K562 (cell line): ENCODE data around the gene CCNL1. TPM values are rescaled to one million over a fixed set of nuclear protein-coding genes. Genes with fewer than 3 reads are reported as not detected.

Source experiments
- DDX20 ChIP-seq: fragments of 450-650 bp; IDR thresholded peaks from 2 replicates; pipeline ENCODE4 v1.6.1; 2016; ENCODE audit warnings: missing genetic modification characterization, low read depth, mild to moderate bottlenecking, missing compliant biosample characterization, moderate library complexity
- MECOM ChIP-seq: fragments of 250-450 bp; sonication (Bioruptor Pico); IDR thresholded peaks from 2 replicates; pipeline ENCODE4 v1.8.0; 2022; ENCODE audit warnings: inconsistent platforms
- NCOR1 ChIP-seq: fragments of 450-650 bp; IDR thresholded peaks from 2 replicates; pipeline ENCODE4 v1.6.1; 2016; ENCODE audit warnings: mild to moderate bottlenecking, moderate library complexity
- RNF2 ChIP-seq: sonication (generic); IDR thresholded peaks from 2 replicates; pipeline ENCODE4 v1.6.1; 2016
- SMAD1 ChIP-seq: fragments of 150-350 bp; IDR thresholded peaks from 2 replicates; pipeline ENCODE4 v1.6.1; 2014; ENCODE audit warnings: low read length, low read depth; ENCODE audit not compliant: partially characterized antibody
- SOX6 ChIP-seq: fragments of 450-650 bp; IDR thresholded peaks from 2 replicates; pipeline ENCODE4 v1.6.1; 2014; ENCODE audit warnings: mild to moderate bottlenecking
- SREBF1 ChIP-seq: fragments of 150-350 bp; IDR thresholded peaks from 2 replicates; pipeline ENCODE4 v1.6.1; 2014; ENCODE audit warnings: antibody characterized with exemption, low read depth, low read length, borderline replicate concordance
- SRF ChIP-seq, 2 experiments: fragments of 250-450, 450-650 bp in 1 of 2; sonication (Bioruptor Pico) in 1 of 2; sonication (generic) in 1 of 2; formaldehyde crosslinking; IDR thresholded peaks; 2 replicates each; pipeline versions ENCODE4 v1.5.0 to v1.5.1; 2020 to 2022; ENCODE audit warnings: mild to moderate bottlenecking in 1 of 2, missing genetic modification reagents in 1 of 2
- TRIM24 ChIP-seq, 2 experiments: fragments of 450-650 bp; IDR thresholded peaks; 2 replicates each; pipeline ENCODE4 v1.6.1; 2016
- YBX1 ChIP-seq: fragments of 450-650 bp; IDR thresholded peaks from 2 replicates; pipeline ENCODE4 v1.7.1; 2016; ENCODE audit warnings: mild to moderate bottlenecking
- ZKSCAN1 ChIP-seq: fragments of 150-350 bp; IDR thresholded peaks from 2 replicates; pipeline ENCODE4 v1.6.1; 2016; ENCODE audit warnings: low read depth, low read length
- polyA plus RNA-seq, 8 experiments: library from polyadenylated mRNA; depleted of rRNA in 4 of 8; stranded (reverse) in 5 of 8; unstranded in 3 of 8; fragments of >200 nt; fragmentation: Nextera tagmentation in 2 of 8; fragmentation: Illumina TruSeq in 1 of 8; extraction: Ambion mirVana in 2 of 8; extraction: Trizol in 1 of 8; gene quantifications; 2 replicates each; pipeline versions ENCODE4 v1.2.1 to v1.2.3, GENCODE V29; 2011 to 2014; ENCODE audit warnings: inconsistent platforms in 1 of 8, missing spikeins in 1 of 8
- total RNA-seq, 7 experiments: library from RNA; depleted of rRNA in 6 of 7; stranded (reverse); fragments of >200 nt in 6 of 7; fragmentation: Illumina TruSeq in 2 of 7; extraction: Trizol in 2 of 7; gene quantifications; 2 replicates each; pipeline versions ENCODE4 v1.2.1 to v1.2.3, GENCODE V29; 2011 to 2021; ENCODE audit warnings: low replicate concordance in 1 of 7
- TF ChIP-seq, protein P1 (sequence below): fragments of 450-650 bp; IDR thresholded peaks from 2 replicates; pipeline ENCODE4 v1.6.1; 2016; ENCODE audit warnings: mild to moderate bottlenecking, moderate library complexity
- TF ChIP-seq, protein P2 (sequence below), 2 experiments: fragments of 250-450 bp in 1 of 2; fragments of 450-650 bp in 1 of 2; sonication (Bioruptor Pico) in 1 of 2; IDR thresholded peaks; 2 replicates each; pipeline versions ENCODE4 v1.6.1 to v1.8.0; 2016 to 2021; ENCODE audit warnings: mild to moderate bottlenecking in 2 of 2, moderate library complexity in 2 of 2, missing compliant biosample characterization in 1 of 2, missing genetic modification characterization in 1 of 2
- TF ChIP-seq, protein P3 (sequence below), 2 experiments: IDR thresholded peaks; 2 replicates each; pipeline ENCODE4 v1.6.1; 2012; ENCODE audit warnings: improper control_type of control experiment in 2 of 2, low read depth in 2 of 2, low read length in 2 of 2, borderline replicate concordance in 1 of 2

CCNL1 gene
- total and polyA plus RNA-seq, 9 of the 15 experiments (the other 6 are each of a cell fraction or from before 2014, with no cell fraction given) = 16.1 to 186 (median 132) TPM

DNA sequence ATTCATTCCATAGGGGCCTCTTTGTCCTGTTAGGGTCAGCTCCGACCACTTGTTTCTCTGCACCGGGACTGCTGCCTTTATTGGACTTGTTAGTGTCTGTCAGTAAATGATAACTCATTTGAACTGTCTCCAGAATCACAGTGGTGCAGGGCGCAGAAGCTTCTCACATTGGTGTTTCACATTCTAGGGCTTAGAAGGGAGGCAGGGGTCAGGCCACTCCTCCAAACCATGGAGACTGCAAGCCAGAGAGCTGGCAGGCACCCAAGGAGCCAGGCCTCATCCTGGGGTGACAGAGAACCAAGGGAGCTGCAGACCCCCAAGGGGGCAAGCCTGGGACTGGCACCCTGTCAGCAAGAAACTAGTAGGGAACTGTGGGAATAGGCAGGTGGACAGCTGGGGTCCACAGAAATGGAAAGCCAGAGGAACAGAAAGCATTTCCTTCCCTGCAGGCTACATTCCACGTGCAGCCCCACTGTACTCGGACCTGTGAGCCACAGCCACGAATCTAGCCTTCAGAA, 49.1 kb downstream of the CCNL1 start (continued):
- TF ChIP-seq, protein P1, sequence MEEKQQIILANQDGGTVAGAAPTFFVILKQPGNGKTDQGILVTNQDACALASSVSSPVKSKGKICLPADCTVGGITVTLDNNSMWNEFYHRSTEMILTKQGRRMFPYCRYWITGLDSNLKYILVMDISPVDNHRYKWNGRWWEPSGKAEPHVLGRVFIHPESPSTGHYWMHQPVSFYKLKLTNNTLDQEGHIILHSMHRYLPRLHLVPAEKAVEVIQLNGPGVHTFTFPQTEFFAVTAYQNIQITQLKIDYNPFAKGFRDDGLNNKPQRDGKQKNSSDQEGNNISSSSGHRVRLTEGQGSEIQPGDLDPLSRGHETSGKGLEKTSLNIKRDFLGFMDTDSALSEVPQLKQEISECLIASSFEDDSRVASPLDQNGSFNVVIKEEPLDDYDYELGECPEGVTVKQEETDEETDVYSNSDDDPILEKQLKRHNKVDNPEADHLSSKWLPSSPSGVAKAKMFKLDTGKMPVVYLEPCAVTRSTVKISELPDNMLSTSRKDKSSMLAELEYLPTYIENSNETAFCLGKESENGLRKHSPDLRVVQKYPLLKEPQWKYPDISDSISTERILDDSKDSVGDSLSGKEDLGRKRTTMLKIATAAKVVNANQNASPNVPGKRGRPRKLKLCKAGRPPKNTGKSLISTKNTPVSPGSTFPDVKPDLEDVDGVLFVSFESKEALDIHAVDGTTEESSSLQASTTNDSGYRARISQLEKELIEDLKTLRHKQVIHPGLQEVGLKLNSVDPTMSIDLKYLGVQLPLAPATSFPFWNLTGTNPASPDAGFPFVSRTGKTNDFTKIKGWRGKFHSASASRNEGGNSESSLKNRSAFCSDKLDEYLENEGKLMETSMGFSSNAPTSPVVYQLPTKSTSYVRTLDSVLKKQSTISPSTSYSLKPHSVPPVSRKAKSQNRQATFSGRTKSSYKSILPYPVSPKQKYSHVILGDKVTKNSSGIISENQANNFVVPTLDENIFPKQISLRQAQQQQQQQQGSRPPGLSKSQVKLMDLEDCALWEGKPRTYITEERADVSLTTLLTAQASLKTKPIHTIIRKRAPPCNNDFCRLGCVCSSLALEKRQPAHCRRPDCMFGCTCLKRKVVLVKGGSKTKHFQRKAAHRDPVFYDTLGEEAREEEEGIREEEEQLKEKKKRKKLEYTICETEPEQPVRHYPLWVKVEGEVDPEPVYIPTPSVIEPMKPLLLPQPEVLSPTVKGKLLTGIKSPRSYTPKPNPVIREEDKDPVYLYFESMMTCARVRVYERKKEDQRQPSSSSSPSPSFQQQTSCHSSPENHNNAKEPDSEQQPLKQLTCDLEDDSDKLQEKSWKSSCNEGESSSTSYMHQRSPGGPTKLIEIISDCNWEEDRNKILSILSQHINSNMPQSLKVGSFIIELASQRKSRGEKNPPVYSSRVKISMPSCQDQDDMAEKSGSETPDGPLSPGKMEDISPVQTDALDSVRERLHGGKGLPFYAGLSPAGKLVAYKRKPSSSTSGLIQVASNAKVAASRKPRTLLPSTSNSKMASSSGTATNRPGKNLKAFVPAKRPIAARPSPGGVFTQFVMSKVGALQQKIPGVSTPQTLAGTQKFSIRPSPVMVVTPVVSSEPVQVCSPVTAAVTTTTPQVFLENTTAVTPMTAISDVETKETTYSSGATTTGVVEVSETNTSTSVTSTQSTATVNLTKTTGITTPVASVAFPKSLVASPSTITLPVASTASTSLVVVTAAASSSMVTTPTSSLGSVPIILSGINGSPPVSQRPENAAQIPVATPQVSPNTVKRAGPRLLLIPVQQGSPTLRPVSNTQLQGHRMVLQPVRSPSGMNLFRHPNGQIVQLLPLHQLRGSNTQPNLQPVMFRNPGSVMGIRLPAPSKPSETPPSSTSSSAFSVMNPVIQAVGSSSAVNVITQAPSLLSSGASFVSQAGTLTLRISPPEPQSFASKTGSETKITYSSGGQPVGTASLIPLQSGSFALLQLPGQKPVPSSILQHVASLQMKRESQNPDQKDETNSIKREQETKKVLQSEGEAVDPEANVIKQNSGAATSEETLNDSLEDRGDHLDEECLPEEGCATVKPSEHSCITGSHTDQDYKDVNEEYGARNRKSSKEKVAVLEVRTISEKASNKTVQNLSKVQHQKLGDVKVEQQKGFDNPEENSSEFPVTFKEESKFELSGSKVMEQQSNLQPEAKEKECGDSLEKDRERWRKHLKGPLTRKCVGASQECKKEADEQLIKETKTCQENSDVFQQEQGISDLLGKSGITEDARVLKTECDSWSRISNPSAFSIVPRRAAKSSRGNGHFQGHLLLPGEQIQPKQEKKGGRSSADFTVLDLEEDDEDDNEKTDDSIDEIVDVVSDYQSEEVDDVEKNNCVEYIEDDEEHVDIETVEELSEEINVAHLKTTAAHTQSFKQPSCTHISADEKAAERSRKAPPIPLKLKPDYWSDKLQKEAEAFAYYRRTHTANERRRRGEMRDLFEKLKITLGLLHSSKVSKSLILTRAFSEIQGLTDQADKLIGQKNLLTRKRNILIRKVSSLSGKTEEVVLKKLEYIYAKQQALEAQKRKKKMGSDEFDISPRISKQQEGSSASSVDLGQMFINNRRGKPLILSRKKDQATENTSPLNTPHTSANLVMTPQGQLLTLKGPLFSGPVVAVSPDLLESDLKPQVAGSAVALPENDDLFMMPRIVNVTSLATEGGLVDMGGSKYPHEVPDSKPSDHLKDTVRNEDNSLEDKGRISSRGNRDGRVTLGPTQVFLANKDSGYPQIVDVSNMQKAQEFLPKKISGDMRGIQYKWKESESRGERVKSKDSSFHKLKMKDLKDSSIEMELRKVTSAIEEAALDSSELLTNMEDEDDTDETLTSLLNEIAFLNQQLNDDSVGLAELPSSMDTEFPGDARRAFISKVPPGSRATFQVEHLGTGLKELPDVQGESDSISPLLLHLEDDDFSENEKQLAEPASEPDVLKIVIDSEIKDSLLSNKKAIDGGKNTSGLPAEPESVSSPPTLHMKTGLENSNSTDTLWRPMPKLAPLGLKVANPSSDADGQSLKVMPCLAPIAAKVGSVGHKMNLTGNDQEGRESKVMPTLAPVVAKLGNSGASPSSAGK = peak; percentile 50; the same call in 1 of the 2 replicates
- TF ChIP-seq, protein P2, sequence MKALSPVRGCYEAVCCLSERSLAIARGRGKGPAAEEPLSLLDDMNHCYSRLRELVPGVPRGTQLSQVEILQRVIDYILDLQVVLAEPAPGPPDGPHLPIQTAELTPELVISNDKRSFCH (CRISPR knock-in tag; IDR thresholded peaks at IDR 0.05) = no peak
- TF ChIP-seq, protein P2 (tag; IDR thresholded peaks at IDR 0.05) = 0 out of 2 replicates have a peak, but pooled peaks have one; percentile 24
- TF ChIP-seq SREBF1 (no peak), SMAD1 (peak; percentile 20), TRIM24 (IDR thresholded peaks at IDR 0.05) (peak in 1 of 2 experiments; percentile 42; a peak in 1 of 4 replicates), RNF2 (0 out of 2 replicates have a peak, but pooled peaks have one; percentile 31), SOX6 (0 out of 2 replicates have a peak, but pooled peaks have one; percentile 31), NCOR1 (peak; percentile 76), MECOM (peak; percentile 25; the same call in 1 of the 2 replicates), ZKSCAN1 (peak; percentile 55), DDX20 (no peak), SRF (CRISPR knock-in tag; IDR thresholded peaks at IDR 0.05) (peak in 1 of 2 experiments; percentile 60; a peak in 2 of 4 replicates), YBX1 (no peak)
- TF ChIP-seq, protein P3, sequence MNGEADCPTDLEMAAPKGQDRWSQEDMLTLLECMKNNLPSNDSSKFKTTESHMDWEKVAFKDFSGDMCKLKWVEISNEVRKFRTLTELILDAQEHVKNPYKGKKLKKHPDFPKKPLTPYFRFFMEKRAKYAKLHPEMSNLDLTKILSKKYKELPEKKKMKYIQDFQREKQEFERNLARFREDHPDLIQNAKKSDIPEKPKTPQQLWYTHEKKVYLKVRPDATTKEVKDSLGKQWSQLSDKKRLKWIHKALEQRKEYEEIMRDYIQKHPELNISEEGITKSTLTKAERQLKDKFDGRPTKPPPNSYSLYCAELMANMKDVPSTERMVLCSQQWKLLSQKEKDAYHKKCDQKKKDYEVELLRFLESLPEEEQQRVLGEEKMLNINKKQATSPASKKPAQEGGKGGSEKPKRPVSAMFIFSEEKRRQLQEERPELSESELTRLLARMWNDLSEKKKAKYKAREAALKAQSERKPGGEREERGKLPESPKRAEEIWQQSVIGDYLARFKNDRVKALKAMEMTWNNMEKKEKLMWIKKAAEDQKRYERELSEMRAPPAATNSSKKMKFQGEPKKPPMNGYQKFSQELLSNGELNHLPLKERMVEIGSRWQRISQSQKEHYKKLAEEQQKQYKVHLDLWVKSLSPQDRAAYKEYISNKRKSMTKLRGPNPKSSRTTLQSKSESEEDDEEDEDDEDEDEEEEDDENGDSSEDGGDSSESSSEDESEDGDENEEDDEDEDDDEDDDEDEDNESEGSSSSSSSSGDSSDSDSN (IDR thresholded peaks at IDR 0.05; ENCODE audit: borderline replicate concordance in 1 of 2, low read depth in 2 of 2, low read length in 2 of 2) = 0 out of 4 replicates have a peak, but pooled peaks of 1 of the 2 experiments have one; percentile 58
